Neural progenitor cell (in vitro differentiated cells): ENCODE results near the gene KMT5C.

Experiments used
- CTCF ChIP-seq: fragments of 200-600 bp; sonication (generic); IDR thresholded peaks from 2 replicates; pipeline ENCODE4 v1.5.1; 2017; ENCODE audit warnings: antibody characterized with exemption, mild to moderate bottlenecking
- EZH2 ChIP-seq: fragments of 200-600 bp; sonication (generic); IDR thresholded peaks from 2 replicates; pipeline ENCODE4 v1.6.1; 2017; ENCODE audit warnings: antibody characterized with exemption, mild to moderate bottlenecking, moderate library complexity

GRCh38 chr19:55302318-55302703 is 37.4 kb upstream of the KMT5C start:
- TF ChIP-seq CTCF (no peak), EZH2 (no peak)
